HG02642 (cell line): ENCODE data around the gene ETV6.

ENCODE experiments used
- ATAC-seq: cut with Tn5 transposase; IDR thresholded peaks from one replicate; pipeline ENCODE4 v1.9.1; 2021; ENCODE audit warnings: mild to moderate bottlenecking; ENCODE audit not compliant: unreplicated experiment, poor library complexity

The ETV6 gene

GRCh38 chr12:11941606-11942337 lies 292.3 kb downstream of the ETV6 start:
- ATAC-seq, result no peak

GRCh38 chr12:11943919-11944700 lies 294.6 kb downstream of the ETV6 start:
- ATAC-seq, result no peak
